A673 (cell line): Measurements from ENCODE around the gene GPR151.

Experiments used
- CTCF ChIP-seq: fragments of 300-800, 200-600 bp; sonication (generic); conservative IDR thresholded peaks from 2 replicates; pipeline ENCODE4 v1.5.1; 2017; ENCODE audit warnings: low read depth, mild to moderate bottlenecking, antibody characterized with exemption, low read length, moderate library complexity, mixed read lengths
- EZH2 ChIP-seq: fragments of 200-600 bp; sonication (generic); IDR thresholded peaks from 2 replicates; pipeline ENCODE4 v1.6.1; 2017; ENCODE audit warnings: borderline replicate concordance, low read depth, mild to moderate bottlenecking, mixed read lengths, antibody characterized with exemption, low read length; ENCODE audit not compliant: poor library complexity, severe bottlenecking

GRCh38 chr5:146533260-146533857 is 17.4 kb upstream of the GPR151 start:
- TF ChIP-seq CTCF, result peak; percentile 93
- no peak for TF ChIP-seq EZH2
